Activated T-cell treated with anti-CD3 and anti-CD28 coated beads for 1 hour (primary cell): Measurements from ENCODE around the gene GCLM.
A peak's percentile ranks its signal among the peaks of the same experiment; 100 is the strongest.
"Not testable (repeated sequence)": the region's sequence is repeated elsewhere in the genome, so short reads cannot be mapped to it uniquely, and the experiment has no call there.

Experiments
- DNase-seq: peaks from one replicate; pipeline ENCODE4 v3.0.0-alpha.2; 2020; ENCODE audit warnings: low read depth

The GCLM gene

GRCh38 chr1:93909146-93910050 is at the start of gene GCLM:
TSS of gene GCLM (minus strand) at chr1:93909430. CDS start at chr1:93909163, 267 bp downstream.
- DNase-seq: peak; percentile 87

DNA sequence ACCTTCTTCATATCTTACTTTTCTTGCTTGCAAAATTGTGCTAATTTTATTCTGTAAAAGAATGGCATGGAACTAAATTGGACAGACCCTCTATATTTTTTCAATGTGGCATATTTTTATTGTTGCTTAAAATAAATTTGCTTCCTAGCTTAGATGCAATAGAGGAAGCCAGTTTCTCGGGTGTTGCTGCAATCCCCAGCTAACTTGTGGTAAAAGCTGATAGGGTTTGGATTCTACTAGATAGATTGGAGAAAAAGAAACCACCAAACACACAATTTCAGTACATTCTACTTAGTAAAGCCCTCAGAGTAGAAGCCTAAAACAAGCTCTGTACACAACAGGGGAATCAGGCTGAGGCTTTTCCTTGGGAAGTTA is 49.5 kb upstream of the GCLM start:
- no peak for DNase-seq

DNA sequence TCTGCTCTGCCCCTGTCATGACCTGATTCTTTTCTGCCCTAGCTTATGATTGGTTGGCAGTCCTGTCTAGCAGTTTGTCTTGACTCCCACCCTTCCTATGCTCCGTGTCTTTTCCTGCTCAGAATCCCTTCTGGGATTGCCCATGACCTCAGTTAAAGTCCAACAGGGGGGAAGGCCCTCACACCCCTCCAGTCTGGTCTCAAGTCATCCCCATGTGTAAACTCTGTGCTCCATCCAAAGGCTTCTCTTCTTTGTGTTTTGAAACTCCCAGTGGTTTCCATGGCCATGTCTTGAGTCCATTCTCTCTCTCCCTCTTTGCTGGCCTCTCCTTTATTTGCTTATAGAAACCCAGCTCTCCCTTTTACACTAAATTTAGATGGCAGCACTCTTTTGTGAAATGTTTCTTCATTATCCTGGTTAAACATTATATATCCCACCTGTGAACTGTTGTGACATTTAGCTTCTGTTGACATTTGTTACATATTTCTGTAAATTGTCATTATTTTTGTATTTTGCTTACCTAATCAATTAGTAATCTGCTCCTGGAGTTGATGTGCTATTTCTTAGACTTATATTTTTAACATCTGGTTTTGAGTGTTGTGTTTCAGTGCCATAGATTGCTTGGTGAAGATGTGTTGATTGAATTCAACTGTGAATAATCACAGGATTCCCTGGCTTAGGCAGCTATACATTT is 48.9 kb upstream of the GCLM start:
- DNase-seq: no peak

DNA sequence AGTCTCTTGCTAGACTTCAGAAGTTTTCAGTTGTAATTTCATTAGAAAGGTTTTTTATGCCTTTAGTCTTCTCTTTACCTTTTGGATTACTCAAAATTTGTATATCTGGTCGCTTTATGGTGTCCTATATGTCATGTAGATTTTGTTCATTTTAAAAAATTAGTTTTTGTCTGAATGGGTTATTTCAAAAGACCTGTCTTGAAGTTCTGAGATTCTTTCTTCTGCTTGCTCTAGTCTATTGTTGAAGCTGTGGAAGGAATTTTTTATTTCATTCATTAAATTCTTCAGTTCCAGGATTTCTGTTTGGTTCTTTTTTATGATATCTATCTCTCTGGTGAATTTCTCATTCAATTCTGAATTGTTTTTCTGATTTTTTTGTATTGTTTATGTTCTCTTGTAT is 46.5 kb upstream of the GCLM start:
- no peak for DNase-seq

- DNase-seq: not testable (repeated sequence)
Observed at GRCh38 chr1:93947002-93947686, 37.9 kb upstream of the GCLM start.

DNA sequence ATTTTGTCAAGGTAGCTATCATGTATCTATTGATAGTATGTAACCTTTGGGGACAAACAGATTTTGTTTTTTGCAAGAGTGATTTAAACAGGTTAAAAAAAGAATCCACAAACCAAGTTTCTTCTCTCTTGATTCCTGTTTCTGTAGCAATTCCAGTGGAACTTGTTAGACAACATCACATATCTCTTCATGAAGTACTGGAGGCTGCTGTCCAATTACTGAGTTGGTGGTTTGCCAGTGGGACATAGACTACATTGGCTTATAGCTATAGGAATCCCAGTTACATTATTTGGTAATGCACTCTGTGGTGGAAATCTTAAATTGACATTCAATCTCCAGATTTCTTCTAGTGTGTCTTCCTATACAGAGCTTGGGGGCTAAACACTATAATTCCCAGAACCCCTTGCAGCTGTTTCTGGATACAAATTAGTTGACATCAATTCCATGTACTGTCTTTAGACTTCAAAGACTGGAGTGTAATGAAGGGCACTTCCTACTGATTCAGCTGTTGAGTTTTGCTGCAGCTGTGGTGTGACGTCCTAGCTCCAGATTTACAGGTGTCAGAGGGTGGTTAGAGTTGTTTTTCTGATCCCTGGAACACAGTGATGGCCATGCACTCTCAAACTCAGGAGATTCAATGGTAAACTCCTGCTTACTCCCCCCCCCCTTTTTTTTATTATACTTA is 29.4 kb upstream of the GCLM start:
- no peak for DNase-seq

GRCh38 chr1:93937997-93938396 is 28.8 kb upstream of the GCLM start:
- DNase-seq: no peak

- DNase-seq: no peak
Observed at GRCh38 chr1:93925206-93925605, 16.0 kb upstream of the GCLM start.

DNA sequence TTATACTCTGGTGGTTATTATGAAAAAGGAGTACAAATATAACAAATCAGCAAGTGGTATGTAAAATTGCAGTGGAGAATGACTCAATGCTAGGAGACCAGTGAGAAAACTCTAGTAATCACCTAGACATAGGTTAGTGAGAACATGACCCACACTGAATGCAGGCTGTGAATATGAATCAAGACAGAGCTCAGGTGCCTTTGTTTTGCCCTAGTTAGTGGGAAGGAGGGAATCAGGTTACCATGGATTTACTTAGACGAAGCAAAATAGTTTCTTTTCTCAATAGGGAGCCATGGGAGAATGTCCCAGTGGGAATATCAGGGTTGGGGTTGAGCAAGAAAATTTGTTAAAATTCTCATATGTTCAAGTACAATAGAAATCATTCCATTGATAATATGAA is 10.6 kb upstream of the GCLM start:
- DNase-seq: no peak

GRCh38 chr1:93917302-93917701 is 8.1 kb upstream of the GCLM start:
- no peak for DNase-seq

DNA sequence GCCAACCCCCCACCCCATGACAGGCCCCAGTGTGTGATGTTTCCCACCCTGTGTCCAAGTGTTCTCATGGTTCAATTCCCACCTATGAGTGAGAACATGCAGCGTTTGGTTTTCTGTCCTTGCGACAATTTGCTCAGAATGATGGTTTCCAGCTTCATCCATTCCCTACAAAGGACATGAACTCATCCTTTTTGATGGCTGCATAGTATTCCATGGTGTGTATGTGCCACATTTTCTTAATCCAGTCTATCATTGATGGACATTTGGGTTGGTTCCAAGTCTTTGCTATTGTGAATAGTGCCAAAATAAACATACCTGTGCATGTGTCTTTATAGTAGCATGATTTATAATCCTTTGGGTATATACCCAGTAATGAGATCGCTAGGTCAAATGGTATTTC is 1.6 kb upstream of the GCLM start:
- DNase-seq: not testable (repeated sequence)

DNA sequence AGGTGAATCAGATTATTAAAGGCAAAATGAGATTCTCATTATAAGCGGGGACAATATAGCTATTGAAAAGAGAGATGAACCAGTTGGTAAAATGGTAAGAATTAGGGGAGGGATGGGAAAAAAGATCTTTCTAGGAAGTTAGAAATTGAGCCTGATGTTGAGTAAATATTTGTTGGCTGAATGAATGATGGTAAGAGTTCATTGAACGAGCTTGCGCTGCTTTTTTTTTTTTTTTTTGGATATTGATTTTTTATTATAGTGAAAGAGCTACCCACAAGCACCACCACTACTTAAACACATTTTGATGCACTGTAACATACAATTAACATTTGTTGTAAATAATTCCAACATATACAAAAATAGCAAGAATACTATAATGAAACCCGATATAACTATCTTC is 1.1 kb upstream of the GCLM start:
- no peak for DNase-seq

- DNase-seq: peak; percentile 29
Observed at GRCh38 chr1:93908394-93909145, 660 bp downstream of the GCLM start.

DNA sequence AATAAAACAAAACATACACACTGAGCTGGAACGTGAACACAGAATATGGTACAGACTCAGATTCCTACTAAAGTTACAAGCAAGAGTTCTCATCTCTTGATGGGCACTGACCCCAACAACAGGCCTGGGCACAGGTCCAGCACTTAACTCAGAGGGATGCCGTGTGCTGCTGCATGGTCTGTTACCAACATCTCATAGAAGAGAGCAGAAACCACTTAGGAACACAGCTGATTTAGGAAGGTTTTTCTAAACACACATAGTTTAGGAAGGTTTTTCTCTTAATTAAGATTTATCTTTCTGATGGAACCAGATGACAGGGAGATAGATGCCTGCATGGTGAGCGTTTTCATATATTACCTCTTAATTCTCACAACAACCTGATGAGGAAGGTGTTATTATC is 1.5 kb downstream of the GCLM start:
- no peak for DNase-seq

GRCh38 chr1:93906480-93906879 is 2.8 kb downstream of the GCLM start:
- no peak for DNase-seq

DNA sequence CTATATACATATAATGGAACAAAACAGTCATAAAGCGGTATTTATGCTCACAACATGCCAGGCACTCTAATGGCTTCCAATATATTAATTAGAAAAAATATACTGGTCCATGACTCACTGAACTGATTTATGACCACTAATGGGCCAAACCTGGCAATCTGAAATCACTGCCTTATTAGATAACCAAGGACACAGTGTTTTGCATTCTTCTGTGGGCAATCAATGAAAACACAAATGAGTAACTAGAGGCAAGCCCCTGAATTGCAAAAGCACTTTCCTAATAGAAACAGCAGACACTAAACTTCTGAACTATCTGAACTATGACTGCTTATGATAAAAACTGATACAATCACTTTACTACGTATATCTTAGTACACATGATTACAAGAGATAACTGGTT is 3.5 kb downstream of the GCLM start:
- no peak for DNase-seq

DNA sequence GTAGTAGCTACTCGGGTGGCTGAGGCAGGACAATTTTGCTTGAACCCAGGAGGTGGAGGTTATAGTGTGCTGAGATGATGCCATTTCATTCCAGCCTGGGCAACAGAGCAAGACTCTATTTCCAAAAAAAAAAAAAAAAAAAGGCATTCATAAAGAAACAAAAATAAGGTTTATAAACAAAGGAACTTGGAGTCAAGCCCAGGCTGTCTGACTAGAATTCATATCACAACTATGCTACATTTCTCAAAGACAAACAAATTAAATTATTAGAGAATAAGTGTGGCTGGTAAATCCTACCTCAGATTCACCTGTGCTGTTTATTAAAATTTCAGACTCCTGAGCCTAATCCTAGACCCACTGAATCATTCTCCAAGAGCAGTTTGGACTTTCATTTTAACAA is 4.2 kb downstream of the GCLM start:
- no peak for DNase-seq

DNA sequence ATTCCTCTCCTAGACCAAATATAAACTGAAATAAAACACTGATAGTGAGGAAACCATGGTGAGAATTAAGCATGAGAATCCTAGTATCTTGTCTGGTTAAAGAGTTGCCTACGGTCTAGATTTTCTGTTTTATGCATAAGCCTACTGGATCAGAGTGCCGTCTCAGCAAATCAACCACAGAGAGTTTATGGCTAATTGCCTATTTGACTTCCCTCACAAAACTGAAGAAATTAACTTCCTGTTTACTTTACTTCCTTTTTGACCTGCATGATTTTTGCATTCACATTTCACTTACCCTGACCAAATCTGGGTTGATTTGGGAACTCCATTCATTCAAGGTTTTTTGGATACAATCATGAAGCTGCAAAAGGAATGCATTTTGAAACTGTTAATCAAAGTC is 5.0 kb downstream of the GCLM start:
- no peak for DNase-seq

DNA sequence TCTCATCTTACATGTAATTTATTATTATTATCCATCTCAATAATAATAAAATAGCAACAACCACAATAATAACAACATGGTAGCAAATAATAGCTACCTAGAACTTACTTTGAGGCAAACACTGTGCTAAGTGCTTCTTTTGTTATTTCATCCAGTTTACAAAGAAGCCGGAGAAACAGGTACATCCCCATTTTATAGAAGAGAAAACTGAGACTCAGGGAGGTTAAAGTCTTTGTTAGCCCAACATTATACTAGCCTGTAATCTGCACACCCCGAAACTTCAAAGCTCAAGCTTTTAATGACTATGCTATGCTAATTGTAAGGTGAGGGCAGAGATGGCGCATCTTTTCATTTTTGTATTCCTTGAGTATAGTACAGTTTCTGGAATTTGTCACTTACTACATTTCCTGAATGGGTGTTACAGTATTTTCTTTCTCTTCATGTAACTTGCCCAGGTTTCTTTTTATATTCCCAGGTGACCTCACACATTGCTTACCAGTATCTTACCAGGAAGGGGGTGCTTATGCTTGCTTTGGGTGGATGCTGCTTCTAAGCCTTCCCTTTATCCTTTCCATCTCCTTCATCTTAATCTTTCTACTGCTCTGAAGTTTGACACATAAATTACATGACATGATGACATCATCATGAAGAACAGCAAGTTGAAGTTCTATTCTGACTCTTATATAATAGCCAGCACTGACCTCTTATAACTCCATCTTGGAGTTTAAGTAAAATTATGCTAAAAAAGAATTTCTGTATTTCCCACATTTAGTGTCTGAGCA is 8.3 kb downstream of the GCLM start:
- no peak for DNase-seq

- no peak for DNase-seq
Observed at GRCh38 chr1:93899543-93900207, 9.6 kb downstream of the GCLM start.
